GM21529 (cell line): Measurements from ENCODE around the gene E2F4.
A peak's percentile ranks its signal among the peaks of the same experiment; 100 is the strongest.

ENCODE experiments used
- ATAC-seq: cut with Tn5 transposase; IDR thresholded peaks from one replicate; pipeline ENCODE4 v1.9.1; 2021; ENCODE audit not compliant: unreplicated experiment

Gene E2F4

DNA sequence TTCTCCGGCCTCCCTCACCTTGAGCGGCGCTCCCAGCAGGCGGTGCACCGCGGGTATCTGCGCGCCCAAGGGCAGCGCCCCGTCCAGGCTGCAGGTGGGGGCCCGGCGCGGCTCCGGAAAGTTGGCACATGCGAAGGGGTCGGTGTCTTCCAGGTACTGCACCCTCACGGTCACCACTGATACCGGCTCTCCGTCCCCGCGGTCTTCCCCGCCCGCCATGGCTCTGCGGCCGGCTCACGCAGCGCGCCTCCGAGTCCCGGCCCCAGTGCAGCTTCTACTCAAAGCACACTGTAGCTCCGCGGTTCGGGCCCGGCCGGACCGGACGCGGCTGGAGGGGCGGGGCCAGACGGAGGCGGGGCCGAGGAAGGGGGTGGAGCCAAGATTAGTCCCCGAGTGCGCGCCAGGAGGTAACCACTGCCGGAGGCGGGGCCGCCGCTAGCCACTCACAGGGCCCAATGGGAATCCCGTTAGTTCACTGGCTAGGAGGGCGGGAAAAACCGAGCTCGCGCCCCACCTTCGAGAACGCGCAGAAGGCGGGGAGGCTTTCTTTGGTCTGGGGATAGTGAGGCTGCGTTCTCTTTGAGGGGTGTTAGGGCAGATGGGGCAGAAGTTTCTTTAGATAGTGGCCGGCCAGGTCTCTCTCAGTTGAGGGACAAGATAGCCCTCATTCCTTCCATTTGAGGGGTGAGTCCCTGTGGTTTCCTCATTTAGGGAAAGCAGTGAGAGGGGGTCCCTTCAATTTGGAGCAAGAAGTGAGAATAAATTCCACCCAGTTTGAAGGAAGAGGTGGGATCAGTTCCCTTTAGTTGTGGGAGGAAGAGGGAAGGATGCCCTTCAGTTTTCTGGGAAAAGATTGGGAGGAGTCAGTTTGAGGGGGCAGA, 55.5 kb downstream of the E2F4 start, which contains the start of gene FHOD1:
Gene FHOD1 (minus strand): TSS at position 290 of the 881 bp plus-strand sequence. CDS start 71 bp downstream, at position 219.
- ATAC-seq = peak; percentile 42

DNA sequence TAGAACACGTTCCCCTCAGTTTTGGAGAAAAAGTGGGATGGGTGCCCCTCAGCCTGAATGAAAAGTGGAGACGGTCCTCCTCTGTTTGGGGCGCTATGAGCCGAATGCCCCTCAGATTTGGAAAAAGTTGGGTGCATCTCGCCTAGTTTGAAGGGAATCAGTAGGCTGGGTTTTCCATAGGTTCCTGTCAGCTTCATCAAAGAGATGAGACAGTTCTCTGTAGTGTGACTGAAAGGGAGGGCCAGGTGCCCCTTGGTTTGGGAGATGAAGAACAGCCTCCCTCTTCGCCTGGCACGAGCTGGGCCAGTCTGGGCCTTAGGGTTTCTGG, 56.1 kb downstream of the E2F4 start:
- no peak for ATAC-seq
